T47D (cell line): ENCODE measurements around the gene TSPYL1.
A peak's percentile ranks its signal among the peaks of the same experiment; 100 is the strongest.

Source experiments
- DNase-seq, 2 experiments: peaks; one replicate each; pipeline versions ENCODE4 v3.0.0 to v3.0.0-alpha.2; 2011 to 2012; ENCODE audit warnings: low read depth in 1 of 2, low spot score in 1 of 2
- JUND ChIP-seq: IDR thresholded peaks from 2 replicates; pipeline ENCODE4 v1.6.1; 2012; ENCODE audit warnings: low read depth
- in situ Hi-C: cut with HindIII; loops from 2 replicates; pipeline ENCODE4 v1.10.0; 2016; ENCODE audit warnings: low sequenced_read_pairs, low pct_unique_long_range_greater_than_20kb

TSPYL1 gene

GRCh38 chr6:116267836-116268588 is 11.7 kb downstream of the TSPYL1 start:
- no peak for DNase-seq
- no peak for TF ChIP-seq JUND
- in situ Hi-C loops = no loop called here

GRCh38 chr6:116266803-116267202 is 12.9 kb downstream of the TSPYL1 start:
- no peak for TF ChIP-seq JUND

DNA sequence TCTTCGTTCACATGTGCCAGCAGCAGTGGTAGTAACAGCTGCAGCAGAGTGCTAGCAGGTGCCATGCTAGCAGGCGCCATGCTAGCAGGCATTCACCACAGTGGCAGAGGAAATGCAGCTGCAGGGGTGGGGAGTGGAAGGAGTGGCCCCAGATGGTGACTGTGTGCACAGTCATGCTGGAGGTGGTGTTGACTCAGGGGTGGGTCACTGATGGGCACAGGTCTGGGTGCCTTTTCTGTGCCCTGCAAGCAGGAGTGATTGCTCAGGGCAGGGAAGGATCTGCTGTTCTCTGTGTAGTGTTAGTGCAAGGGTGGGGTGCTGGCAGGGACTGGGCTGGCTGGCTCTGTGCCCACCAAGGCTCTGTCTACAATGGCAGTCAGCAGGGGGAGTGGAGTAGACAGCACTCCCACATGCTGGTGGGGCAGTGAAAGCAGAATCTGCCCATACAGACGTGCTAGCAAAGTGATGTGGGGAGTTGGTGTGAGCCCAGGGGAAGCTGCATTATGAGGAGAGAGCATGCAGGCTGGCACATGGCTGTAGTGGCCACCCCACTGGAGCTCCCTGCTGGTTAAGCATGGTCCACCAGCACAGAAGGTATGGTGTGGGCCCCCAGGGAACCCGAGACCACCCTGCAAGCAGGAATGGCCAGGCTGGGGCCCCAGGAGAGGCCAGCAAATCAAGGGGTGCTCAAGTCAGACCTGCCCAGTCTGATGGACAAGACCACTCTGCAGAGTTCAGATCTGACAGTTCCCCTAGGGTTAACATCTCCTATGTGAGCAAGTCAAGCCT is 14.5 kb downstream of the TSPYL1 start:
- in situ Hi-C loops = no loop called here
- DNase-seq = no peak
- TF ChIP-seq JUND = no peak

More at GRCh38 chr6:116266803-116267202, 12.9 kb downstream of the TSPYL1 start:
- in situ Hi-C loops = no loop called here
- no peak for DNase-seq

DNA sequence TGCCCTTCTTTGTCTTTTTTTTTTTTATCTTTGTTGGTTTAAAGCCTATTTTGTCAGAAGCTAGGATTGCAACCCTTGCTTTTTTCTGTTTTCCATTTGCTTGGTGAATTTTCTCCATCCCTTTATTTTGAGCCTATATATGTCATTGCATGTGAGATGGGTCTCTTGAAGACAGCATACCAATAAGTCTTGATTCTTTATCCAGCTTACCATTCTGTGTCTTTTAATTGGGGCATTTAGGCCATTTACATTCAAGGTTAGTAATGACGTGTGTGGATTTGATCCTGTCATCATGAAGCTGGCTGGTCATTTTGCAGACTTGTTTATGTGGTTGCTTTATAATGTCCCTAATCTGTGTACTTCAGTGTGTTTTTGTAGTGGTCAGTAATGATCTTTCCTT is 16.4 kb downstream of the TSPYL1 start:
- DNase-seq = no peak
- TF ChIP-seq JUND = no peak
- in situ Hi-C loops = no loop called here

- in situ Hi-C loops = no loop called here
- DNase-seq = no peak
- no peak for TF ChIP-seq JUND
These were observed 21.2 kb downstream of the TSPYL1 start for GRCh38 chr6:116258520-116258919.

DNA sequence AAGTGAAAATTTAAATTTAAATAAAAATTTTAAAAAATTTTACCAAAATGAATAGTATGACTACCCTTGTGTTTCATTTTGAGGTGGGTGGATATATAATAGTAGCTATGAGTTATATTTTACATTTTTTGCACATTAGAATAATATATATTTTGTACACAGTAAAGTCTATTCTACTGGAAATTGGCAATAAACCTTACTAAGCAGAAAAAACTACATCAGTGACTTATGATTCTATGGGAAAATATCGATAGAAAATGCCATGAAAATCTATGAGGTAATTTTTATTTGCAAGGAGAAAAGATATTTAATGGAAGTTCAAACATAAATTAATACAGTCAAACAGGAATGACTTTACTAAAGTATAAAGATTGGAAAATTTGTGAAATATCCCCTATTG is 23.0 kb downstream of the TSPYL1 start:
- in situ Hi-C loops = no loop called here
- no peak for DNase-seq
- TF ChIP-seq JUND = no peak

DNA sequence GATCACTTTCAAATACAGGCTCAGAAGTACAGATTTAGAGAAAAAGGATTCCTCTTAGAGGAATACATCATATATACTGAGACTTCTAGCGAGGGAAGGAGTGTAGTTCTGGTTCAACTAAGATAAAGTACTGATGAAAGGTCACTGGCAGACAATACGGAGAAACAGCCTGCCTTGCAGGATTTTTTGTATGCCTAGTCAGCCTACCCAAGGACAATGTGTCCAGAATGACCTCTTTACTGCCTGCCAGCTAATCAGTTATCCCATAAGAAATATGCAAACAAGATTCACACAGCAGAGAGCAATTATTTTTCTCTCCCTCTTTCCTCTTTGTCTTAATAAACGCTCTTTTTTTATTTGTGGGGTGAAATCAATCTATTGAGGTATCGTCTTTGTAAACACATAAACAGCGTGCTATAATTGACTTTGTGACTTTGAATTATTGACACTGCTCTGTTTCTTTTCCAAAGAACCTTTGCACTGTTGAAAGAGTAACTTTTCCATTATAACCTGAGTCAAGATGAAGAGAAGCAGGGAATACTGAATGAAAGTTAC is 24.4 kb downstream of the TSPYL1 start:
- in situ Hi-C loops = no loop called here
- no peak for TF ChIP-seq JUND
- no peak for DNase-seq

GRCh38 chr6:116254297-116255056 is 25.3 kb downstream of the TSPYL1 start:
- in situ Hi-C loops = no loop called here
- TF ChIP-seq JUND = no peak

GRCh38 chr6:116253505-116254296 is 26.0 kb downstream of the TSPYL1 start, which contains the start of gene TSPYL4:
Gene TSPYL4 (minus strand): TSS chr6:116254075. CDS start chr6:116254008, 67 bp downstream.
- DNase-seq = peak; percentile 58 to 94
- no peak for TF ChIP-seq JUND
- in situ Hi-C loops = no loop called here

More at GRCh38 chr6:116254297-116255056, 25.3 kb downstream of the TSPYL1 start:
- DNase-seq = no peak

- in situ Hi-C loops = no loop called here
- no peak for DNase-seq
- no peak for TF ChIP-seq JUND
These were observed 26.6 kb downstream of the TSPYL1 start for GRCh38 chr6:116253188-116253504.

DNA sequence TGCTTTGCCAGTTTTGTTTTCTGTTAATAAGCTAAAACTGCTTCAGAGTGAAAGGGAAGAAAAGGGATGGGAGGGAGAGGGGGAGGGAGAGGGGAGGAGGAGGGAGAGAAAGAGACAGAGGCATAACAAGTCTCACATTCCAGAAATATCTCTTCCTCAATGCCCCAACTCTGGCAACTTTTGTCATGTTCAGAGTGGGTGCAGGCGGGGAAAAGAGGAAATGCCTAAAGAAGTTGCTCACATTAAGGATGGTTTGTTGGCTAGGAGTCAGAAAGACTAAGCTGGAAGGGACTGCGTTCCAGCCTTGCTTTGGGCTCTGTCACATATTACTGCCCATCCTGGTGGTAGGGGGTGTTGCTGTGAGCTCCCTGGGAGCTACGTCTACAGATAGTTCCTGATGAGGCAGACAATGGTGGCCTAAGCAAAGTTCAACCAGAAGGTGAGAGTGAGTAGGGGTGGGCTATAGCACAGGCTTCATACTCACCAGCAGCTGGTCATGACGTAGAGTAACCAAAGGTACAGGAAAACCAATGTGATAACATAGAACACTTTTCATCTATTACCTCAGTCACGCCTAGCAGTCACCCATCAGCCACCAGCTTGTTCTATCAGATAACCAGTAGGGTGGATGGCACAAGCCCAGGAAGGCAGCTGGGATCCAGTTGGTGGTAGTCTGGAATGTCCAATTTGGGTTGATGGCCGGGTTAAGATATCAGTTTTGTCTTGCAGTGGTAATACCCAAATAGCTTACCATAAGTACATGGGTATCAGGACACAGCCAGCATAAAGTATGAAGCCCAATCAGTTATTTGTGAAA is 28.0 kb downstream of the TSPYL1 start:
- DNase-seq = no peak
- TF ChIP-seq JUND = no peak
- in situ Hi-C loops = no loop called here
